LoVo (cell line): ENCODE measurements around the gene TRMO.
A peak's percentile ranks its signal among the peaks of the same experiment; 100 is the strongest.

Source experiments
- DNase-seq: peaks from one replicate; pipeline ENCODE4 v3.0.0-alpha.2; 2016; ENCODE audit warnings: low spot score

The TRMO gene

GRCh38 chr9:97903177-97903576 is 19.1 kb downstream of the TRMO start:
- DNase-seq, result no peak

GRCh38 chr9:97900738-97901565 is 21.3 kb downstream of the TRMO start:
- peak; percentile 61 for DNase-seq

GRCh38 chr9:97900103-97900737 is 22.1 kb downstream of the TRMO start:
- DNase-seq, result no peak

GRCh38 chr9:97895695-97896332 is 26.5 kb downstream of the TRMO start:
- DNase-seq, result no peak

- DNase-seq, result no peak
Measured at GRCh38 chr9:97895211-97895610, 27.1 kb downstream of the TRMO start.

- no peak for DNase-seq
Measured at GRCh38 chr9:97892421-97892820, 29.9 kb downstream of the TRMO start.

- no peak for DNase-seq
Measured at GRCh38 chr9:97891736-97892135, 30.6 kb downstream of the TRMO start.

- no peak for DNase-seq
Measured at GRCh38 chr9:97889941-97890887, 32.1 kb downstream of the TRMO start.

GRCh38 chr9:97880336-97880735 is 42.0 kb downstream of the TRMO start:
- DNase-seq, result no peak

GRCh38 chr9:97876061-97876460 is 46.2 kb downstream of the TRMO start:
- DNase-seq, result no peak

- DNase-seq, result no peak
Measured at GRCh38 chr9:97875111-97875510, 47.2 kb downstream of the TRMO start.

- DNase-seq, result no peak
Measured at GRCh38 chr9:97874624-97875023, 47.7 kb downstream of the TRMO start.

GRCh38 chr9:97873882-97874281 is 48.4 kb downstream of the TRMO start:
- no peak for DNase-seq

GRCh38 chr9:97873425-97873824 is 48.9 kb downstream of the TRMO start:
- no peak for DNase-seq

- DNase-seq, result no peak
Measured at GRCh38 chr9:97868859-97869258, 53.4 kb downstream of the TRMO start.

GRCh38 chr9:97866848-97867247 is 55.5 kb downstream of the TRMO start:
- DNase-seq, result no peak

- DNase-seq, result no peak
Measured at GRCh38 chr9:97866300-97866699, 56.0 kb downstream of the TRMO start.

- no peak for DNase-seq
Measured at GRCh38 chr9:97864396-97864795, 57.9 kb downstream of the TRMO start.

GRCh38 chr9:97863314-97863713 is 59.0 kb downstream of the TRMO start:
- no peak for DNase-seq

GRCh38 chr9:97861148-97861475 is 61.2 kb downstream of the TRMO start:
- DNase-seq, result no peak

GRCh38 chr9:97860451-97861147 is 61.7 kb downstream of the TRMO start:
- DNase-seq, result no peak

GRCh38 chr9:97859346-97859745 is 63.0 kb downstream of the TRMO start:
- DNase-seq, result no peak
